Sigmoid colon (tissue), 3 donors: ENCODE data around the gene IQGAP2.

Source experiments
- POLR2A ChIP-seq, 2 donors: fragments of 450-650 bp; IDR thresholded peaks; one replicate each; pipeline ENCODE4 v1.6.1; 2016; ENCODE audit warnings: antibody characterized with exemption in 2 of 2, mild to moderate bottlenecking in 2 of 2, moderate library complexity in 2 of 2
- TF ChIP-seq, protein P1 (sequence below), 4 experiments: fragments of 450-650 bp in 3 of 4; fragments of 200-600 bp in 1 of 4; IDR thresholded peaks; one replicate each; pipeline ENCODE4 v1.5.1; 2016 to 2019; ENCODE audit warnings: antibody characterized with exemption in 4 of 4, mild to moderate bottlenecking in 3 of 4, moderate library complexity in 2 of 4

DNA sequence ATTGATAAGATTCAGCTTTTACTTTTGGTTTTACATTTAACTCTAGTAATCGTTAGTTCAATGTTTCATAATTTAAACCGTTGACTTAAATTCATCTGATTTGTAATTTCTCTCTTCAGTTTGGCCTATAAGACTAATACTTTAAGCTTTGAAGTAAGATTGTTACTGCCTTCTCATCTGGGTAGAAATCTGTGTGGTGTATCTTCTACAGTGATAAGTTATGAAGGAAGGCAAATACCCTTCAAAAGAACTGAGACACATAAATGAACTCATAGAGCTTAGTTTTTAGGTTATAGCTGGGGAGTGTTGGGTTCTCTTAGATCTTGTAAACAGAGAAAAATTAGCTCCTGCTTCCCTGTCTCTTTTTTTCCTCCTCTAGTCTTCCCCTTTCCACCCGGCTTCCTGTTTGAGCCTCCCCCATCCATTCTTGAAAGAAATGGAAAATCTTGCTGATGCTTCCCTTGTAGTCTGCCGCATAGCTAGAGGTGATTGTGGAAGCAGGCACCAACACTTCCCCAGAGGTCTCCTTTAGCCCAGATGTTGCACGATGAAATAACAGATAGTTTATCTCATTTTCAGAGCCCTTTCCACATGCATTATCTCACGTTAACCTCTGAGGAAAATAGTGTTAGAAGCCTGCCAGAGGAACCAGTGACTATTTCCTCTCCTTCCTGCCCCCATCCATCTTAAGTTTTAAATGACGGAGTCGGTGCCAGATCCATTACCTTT is 222.2 kb downstream of the IQGAP2 start:
- no peak for TF ChIP-seq POLR2A (IDR thresholded peaks at IDR 0.05)
- TF ChIP-seq, protein P1, sequence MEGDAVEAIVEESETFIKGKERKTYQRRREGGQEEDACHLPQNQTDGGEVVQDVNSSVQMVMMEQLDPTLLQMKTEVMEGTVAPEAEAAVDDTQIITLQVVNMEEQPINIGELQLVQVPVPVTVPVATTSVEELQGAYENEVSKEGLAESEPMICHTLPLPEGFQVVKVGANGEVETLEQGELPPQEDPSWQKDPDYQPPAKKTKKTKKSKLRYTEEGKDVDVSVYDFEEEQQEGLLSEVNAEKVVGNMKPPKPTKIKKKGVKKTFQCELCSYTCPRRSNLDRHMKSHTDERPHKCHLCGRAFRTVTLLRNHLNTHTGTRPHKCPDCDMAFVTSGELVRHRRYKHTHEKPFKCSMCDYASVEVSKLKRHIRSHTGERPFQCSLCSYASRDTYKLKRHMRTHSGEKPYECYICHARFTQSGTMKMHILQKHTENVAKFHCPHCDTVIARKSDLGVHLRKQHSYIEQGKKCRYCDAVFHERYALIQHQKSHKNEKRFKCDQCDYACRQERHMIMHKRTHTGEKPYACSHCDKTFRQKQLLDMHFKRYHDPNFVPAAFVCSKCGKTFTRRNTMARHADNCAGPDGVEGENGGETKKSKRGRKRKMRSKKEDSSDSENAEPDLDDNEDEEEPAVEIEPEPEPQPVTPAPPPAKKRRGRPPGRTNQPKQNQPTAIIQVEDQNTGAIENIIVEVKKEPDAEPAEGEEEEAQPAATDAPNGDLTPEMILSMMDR (IDR thresholded peaks at IDR 0.05) = no peak
